Measurements from ENCODE around the gene TCEANC2. TPM values are rescaled to one million over a fixed set of nuclear protein-coding genes. Genes with fewer than 3 reads are reported as not detected.
"Not testable (repeated sequence)": the region's sequence is repeated elsewhere in the genome, so short reads cannot be mapped to it uniquely, and the experiment has no call there.

Gene TCEANC2
- 2.4 and 3.6 TPM in 2 replicates for total RNA-seq

DNA sequence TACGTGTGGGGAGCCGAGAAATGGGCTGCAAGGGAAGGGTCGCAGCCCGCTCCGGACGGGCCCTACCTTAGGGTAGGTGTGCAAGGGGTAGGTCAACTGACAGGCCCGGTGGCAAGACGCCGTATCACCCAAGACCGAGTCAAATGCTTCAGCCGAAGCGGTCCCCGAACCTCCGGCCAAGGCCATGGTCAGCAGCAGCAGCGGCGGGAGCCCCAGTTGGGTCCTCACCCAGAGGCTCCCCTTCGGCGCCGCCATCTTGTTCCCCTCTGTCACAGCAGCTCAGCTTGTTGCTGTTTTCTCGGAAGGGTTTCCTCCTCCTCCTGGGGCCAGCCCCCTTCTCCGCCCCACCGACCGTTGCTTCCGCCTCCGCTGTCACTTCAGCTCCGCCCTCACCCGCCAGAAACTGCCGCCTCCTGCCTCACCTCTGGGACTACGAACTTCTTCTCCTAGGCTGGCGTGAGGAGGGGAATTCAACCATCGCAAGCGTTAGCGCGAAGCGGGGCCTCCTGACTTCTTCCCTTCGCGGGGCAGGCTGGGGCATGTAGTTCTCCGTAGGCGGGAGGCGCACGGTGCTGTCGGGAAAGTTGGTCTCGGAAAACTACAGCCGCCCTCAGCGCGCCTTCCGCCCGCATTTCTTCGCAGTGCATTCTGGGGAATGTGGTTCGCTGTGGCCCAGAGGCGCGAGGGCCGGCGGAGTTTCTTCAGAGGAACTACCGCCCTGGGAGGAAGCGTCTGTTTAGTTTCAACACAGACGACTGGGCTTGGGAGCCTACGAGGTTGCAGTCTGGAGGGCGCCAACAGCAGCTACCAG, at the start of gene TCEANC2, which contains the start of gene TMEM59:
TSS of gene TCEANC2 (plus strand) at position 675 of the 811 bp plus-strand sequence. CDS start 815 bp downstream, outside the sequence.
TSS of gene TMEM59 (minus strand) at position 271 of the 811 bp plus-strand sequence. CDS start at position 255, 16 bp downstream.
- TF ChIP-seq, protein P1, sequence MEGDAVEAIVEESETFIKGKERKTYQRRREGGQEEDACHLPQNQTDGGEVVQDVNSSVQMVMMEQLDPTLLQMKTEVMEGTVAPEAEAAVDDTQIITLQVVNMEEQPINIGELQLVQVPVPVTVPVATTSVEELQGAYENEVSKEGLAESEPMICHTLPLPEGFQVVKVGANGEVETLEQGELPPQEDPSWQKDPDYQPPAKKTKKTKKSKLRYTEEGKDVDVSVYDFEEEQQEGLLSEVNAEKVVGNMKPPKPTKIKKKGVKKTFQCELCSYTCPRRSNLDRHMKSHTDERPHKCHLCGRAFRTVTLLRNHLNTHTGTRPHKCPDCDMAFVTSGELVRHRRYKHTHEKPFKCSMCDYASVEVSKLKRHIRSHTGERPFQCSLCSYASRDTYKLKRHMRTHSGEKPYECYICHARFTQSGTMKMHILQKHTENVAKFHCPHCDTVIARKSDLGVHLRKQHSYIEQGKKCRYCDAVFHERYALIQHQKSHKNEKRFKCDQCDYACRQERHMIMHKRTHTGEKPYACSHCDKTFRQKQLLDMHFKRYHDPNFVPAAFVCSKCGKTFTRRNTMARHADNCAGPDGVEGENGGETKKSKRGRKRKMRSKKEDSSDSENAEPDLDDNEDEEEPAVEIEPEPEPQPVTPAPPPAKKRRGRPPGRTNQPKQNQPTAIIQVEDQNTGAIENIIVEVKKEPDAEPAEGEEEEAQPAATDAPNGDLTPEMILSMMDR (IDR thresholded peaks at IDR 0.05; ENCODE audit: insufficient read depth, low read length, severe bottlenecking) = no peak
- DNase-seq (ENCODE audit: low read depth) = peak; percentile 98
- FAIRE-seq = no peak
- Histone ChIP-seq H3K4me3 (ENCODE audit: low read depth, low read length) (peak within 1 kb of the TSS; percentile 89), H3K36me3 (ENCODE audit: control insufficient read depth, insufficient read depth, low read length) (no peaks in the 10 kb centered on the region), H3K27me3 (ENCODE audit: control insufficient read depth, insufficient read depth, low read length) (no peaks in the 10 kb centered on the region)

DNA sequence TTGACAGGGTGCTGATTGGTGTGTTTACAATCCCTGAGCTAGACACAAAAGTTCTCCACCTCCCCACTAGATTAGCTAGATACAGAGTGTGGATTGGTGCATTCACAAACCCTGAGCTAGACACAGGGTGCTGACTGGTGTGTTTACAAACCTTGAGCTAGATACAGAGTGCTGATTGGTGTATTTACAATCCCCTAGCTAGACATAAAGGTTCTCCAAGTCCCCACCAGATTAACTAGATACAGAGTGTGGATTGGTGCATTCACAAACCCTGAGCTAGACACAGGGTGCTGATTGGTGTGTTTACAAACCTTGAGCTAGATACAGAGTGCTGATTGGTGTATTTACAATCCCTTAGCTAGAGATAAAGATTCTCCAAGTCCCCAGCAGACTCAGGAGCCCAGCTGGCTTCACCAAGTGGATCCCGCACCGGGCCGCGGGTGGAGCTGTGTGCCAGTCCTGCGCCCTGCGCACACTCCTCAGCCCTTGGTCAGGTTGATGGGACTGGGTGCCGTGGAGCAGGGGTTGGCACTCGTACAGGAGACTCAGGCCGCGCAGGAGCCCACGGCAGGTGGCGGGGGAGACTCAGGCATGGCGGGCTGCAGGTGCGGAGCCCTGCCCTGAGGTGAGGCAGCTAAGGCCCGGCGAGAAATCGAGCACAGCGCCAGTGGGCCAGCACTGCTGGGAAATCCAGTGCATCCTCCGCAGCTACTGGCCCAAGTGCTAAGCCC, 49.5 kb upstream of the TCEANC2 start:
- not testable (repeated sequence) for H3K27me3 ChIP-seq (ENCODE audit: control insufficient read depth, insufficient read depth, low read length); DNase-seq (ENCODE audit: low read depth); FAIRE-seq; H3K4me3 ChIP-seq (ENCODE audit: low read depth, low read length); H3K36me3 ChIP-seq (ENCODE audit: control insufficient read depth, insufficient read depth, low read length)

GRCh38 chr1:54004481-54005049, 48.8 kb upstream of the TCEANC2 start:
- DNase-seq (ENCODE audit: low read depth) (no peak), FAIRE-seq (no peak)
- Histone ChIP-seq H3K36me3 (ENCODE audit: control insufficient read depth, insufficient read depth, low read length) (no peaks in the 10 kb centered on the region), H3K4me3 (ENCODE audit: low read depth, low read length) (no peak overlapping the region), H3K27me3 (ENCODE audit: control insufficient read depth, insufficient read depth, low read length) (peaks cover 10% of the 10 kb centered on the region)
- TF ChIP-seq, protein P1 (IDR thresholded peaks at IDR 0.05; ENCODE audit: insufficient read depth, low read length, severe bottlenecking) = no peak

DNA sequence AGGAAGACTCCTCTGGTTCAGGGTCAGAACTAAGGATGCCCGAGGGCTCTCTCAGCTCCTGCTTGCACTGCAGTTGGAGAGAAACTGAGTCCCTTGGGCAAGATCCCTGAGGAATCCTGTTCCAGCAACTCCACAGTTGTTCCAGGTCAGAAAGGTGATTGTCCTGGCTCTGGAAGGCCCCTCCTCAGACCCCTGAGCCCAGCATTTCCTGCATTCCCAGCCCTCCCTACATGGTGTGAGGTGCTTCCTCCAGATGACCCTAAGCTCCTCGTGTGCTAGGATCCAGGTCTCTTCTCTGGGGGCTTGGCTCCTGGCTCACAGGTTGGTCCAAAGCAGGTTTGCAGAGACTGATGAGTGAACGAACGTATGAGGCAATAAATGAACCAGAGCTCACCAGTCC, 46.9 kb upstream of the TCEANC2 start:
- FAIRE-seq = no peak
- no peaks in the 10 kb centered on the region for H3K36me3 ChIP-seq (ENCODE audit: control insufficient read depth, insufficient read depth, low read length)
- DNase-seq (ENCODE audit: low read depth) = no peak
- no peak overlapping the region for H3K4me3 ChIP-seq (ENCODE audit: low read depth, low read length)
- TF ChIP-seq, protein P1 (IDR thresholded peaks at IDR 0.05; ENCODE audit: insufficient read depth, low read length, severe bottlenecking) = no peak
- peaks cover 11% of the 10 kb centered on the region for H3K27me3 ChIP-seq (ENCODE audit: control insufficient read depth, insufficient read depth, low read length)

DNA sequence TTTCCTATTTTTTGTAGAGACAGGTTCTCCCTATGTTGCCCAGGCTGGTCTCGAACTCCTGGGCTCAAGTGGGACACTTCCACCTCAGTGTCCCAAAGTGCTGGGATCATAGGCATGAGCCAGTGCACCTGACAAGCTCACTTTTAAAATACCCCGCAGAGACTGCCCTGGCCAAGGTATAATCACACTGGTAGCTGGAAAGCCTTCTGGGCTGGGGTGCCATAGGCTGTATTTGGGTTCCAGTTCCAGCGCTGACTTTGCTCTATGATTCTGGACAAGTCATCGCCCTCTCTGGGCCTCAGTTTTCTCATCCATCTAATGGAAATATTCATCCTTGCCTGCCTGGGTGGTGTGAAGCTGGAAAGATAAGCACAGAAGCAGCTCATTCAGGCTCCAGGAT, 45.8 kb upstream of the TCEANC2 start:
- TF ChIP-seq, protein P1 (IDR thresholded peaks at IDR 0.05; ENCODE audit: insufficient read depth, low read length, severe bottlenecking) = no peak
- no peak for DNase-seq (ENCODE audit: low read depth)
- FAIRE-seq = no peak
- no peaks in the 10 kb centered on the region for H3K36me3 ChIP-seq (ENCODE audit: control insufficient read depth, insufficient read depth, low read length)
- H3K27me3 ChIP-seq (ENCODE audit: control insufficient read depth, insufficient read depth, low read length) = peaks cover 11% of the 10 kb centered on the region
- no peak overlapping the region for H3K4me3 ChIP-seq (ENCODE audit: low read depth, low read length)

- FAIRE-seq (no peak), DNase-seq (ENCODE audit: low read depth) (no peak)
- Histone ChIP-seq H3K36me3 (ENCODE audit: control insufficient read depth, insufficient read depth, low read length) (no peaks in the 10 kb centered on the region), H3K27me3 (ENCODE audit: control insufficient read depth, insufficient read depth, low read length) (peaks cover 11% of the 10 kb centered on the region), H3K4me3 (ENCODE audit: low read depth, low read length) (no peak overlapping the region)
- TF ChIP-seq, protein P1 (IDR thresholded peaks at IDR 0.05; ENCODE audit: insufficient read depth, low read length, severe bottlenecking) = no peak
These were observed 44.5 kb upstream of the TCEANC2 start for GRCh38 chr1:54008876-54009275.
